ENCODE data around the gene LBP. TPM values are rescaled to one million over a fixed set of nuclear protein-coding genes. Genes with fewer than 3 reads are reported as not detected.

LBP gene
- total and polyA plus RNA-seq, 2 donors from 2014 or later: 1.2 to 2.3 TPM

GRCh38 chr20:38306379-38306778, 39.9 kb upstream of the LBP start:
- H3K27me3 ChIP-seq (ENCODE audit: control insufficient read depth, insufficient read depth, low read length): no peaks in the 10 kb centered on the region
- intact Hi-C loops (cut with DNase I): no loop called here

DNA sequence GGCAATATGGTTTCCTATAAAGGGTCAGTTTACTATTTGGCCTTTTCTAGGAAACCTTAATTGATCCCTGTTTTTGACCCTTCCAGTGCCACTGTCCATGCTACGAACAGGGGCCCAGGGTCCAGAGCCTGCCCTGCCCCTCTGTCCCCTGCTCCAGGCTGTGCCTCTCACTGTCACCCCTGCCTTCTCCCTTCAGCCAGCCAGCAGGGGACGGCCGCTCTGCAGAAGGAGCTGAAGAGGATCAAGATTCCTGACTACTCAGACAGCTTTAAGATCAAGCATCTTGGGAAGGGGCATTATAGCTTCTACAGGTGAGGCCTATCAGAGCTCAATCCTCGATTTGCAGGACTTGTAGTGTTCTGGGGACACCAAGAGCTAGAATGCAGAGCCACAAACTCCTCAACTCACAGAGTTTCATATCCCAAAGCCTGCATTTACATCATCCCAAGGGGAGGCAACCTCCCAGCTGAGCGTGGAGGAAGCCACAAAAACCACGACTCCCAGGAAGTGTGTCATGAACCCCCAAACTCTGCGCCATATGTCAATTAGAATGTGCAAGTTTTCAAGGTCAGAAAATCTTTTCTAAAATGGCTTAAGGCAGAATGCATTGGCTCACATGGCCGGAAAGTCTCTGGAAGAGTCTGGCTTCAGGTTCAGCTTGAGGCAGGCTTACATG, 38.8 kb upstream of the LBP start:
- Histone ChIP-seq H3K27ac (ENCODE audit: low read depth in 2 of 2, low read length in 2 of 2) (no peak overlapping the region), H3K4me3 (ENCODE audit: low read length in 3 of 3) (no peak overlapping the region), H3K9me3 (ENCODE audit: control insufficient read depth in 2 of 3, insufficient read depth in 1 of 3, low read length in 3 of 3) (no peaks in the 10 kb centered on the region), H3K9ac (ENCODE audit: low read length in 3 of 3) (no peak overlapping the region), H3K4me1 (ENCODE audit: control insufficient read depth in 2 of 3, insufficient read depth in 2 of 3, low read depth in 1 of 3, low read length in 3 of 3) (peaks cover 0 to 4% (median 0%) of the 10 kb centered on the region in 3 donors), H3K27me3 (ENCODE audit: control insufficient read depth, insufficient read depth, low read length) (no peaks in the 10 kb centered on the region), H3K36me3 (ENCODE audit: control insufficient read depth in 2 of 3, insufficient read depth in 3 of 3, low read length in 3 of 3) (no peaks in the 10 kb centered on the region)
- DNase-seq: no peak
- TF ChIP-seq CTCF (IDR thresholded peaks at IDR 0.05; ENCODE audit: borderline replicate concordance, extremely low read depth, insufficient read depth): no peak
- intact Hi-C loops (cut with DNase I): no loop called here
- FAIRE-seq: no peak

More at GRCh38 chr20:38306379-38306778, 39.9 kb upstream of the LBP start:
- H3K4me3 ChIP-seq (ENCODE audit: low read length in 3 of 3): no peak overlapping the region
- no peaks in the 10 kb centered on the region for H3K36me3 ChIP-seq (ENCODE audit: control insufficient read depth in 2 of 3, insufficient read depth in 3 of 3, low read length in 3 of 3)
- H3K4me1 ChIP-seq (ENCODE audit: control insufficient read depth in 2 of 3, insufficient read depth in 2 of 3, low read depth in 1 of 3, low read length in 3 of 3): peaks cover 0 to 4% (median 0%) of the 10 kb centered on the region in 3 donors
- H3K9ac ChIP-seq (ENCODE audit: low read length in 3 of 3): no peak overlapping the region
- no peak for DNase-seq
- no peaks in the 10 kb centered on the region for H3K9me3 ChIP-seq (ENCODE audit: control insufficient read depth in 2 of 3, insufficient read depth in 1 of 3, low read length in 3 of 3)
- no peak overlapping the region for H3K27ac ChIP-seq (ENCODE audit: low read depth in 2 of 2, low read length in 2 of 2)
- no peak for FAIRE-seq
- TF ChIP-seq CTCF (IDR thresholded peaks at IDR 0.05; ENCODE audit: borderline replicate concordance, extremely low read depth, insufficient read depth): no peak

DNA sequence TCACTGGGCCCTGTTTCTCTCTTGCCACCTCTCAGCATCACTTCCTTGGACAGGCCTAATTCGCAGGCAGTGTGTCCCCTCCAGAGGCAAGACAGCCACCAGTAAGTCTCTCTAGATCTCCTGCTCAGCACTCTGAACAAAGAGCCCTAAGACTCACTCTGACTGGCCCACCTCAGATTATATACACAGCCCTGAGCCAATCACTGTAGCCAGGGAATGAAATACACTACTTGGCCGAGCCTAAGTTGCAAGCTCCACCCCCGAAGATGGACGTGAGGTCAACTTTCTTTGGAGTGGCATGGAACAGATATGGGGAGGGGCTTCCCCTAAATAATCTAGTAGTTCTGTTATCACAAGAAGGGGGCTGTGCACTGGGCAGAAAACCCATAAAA, 38.2 kb upstream of the LBP start:
- intact Hi-C loops (cut with DNase I): no loop called here
- FAIRE-seq: no peak

More for the DNA sequence above, 38.2 kb upstream of the LBP start:
- no peak for DNase-seq
- Histone ChIP-seq H3K4me3 (ENCODE audit: low read length in 3 of 3) (no peak overlapping the region), H3K4me1 (ENCODE audit: control insufficient read depth in 2 of 3, insufficient read depth in 2 of 3, low read depth in 1 of 3, low read length in 3 of 3) (peaks cover 0 to 4% (median 0%) of the 10 kb centered on the region in 3 donors), H3K9me3 (ENCODE audit: control insufficient read depth in 2 of 3, insufficient read depth in 1 of 3, low read length in 3 of 3) (no peaks in the 10 kb centered on the region), H3K36me3 (ENCODE audit: control insufficient read depth in 2 of 3, insufficient read depth in 3 of 3, low read length in 3 of 3) (no peaks in the 10 kb centered on the region), H3K9ac (ENCODE audit: low read length in 3 of 3) (no peak overlapping the region), H3K27ac (ENCODE audit: low read depth in 2 of 2, low read length in 2 of 2) (no peak overlapping the region), H3K27me3 (ENCODE audit: control insufficient read depth, insufficient read depth, low read length) (no peaks in the 10 kb centered on the region)
- TF ChIP-seq CTCF (IDR thresholded peaks at IDR 0.05; ENCODE audit: borderline replicate concordance, extremely low read depth, insufficient read depth): no peak

Measured in kidney (tissue), 14 donors.